Activated CD8-positive, alpha-beta memory T cell treated with anti-CD3 and anti-CD28 coated beads, Interleukin-2, amount 50 U/mL, for 48 hours (primary cell): ENCODE data around the gene DNAH9.

Experiments used
- DNase-seq: peaks from one replicate; pipeline ENCODE4 v3.0.0-alpha.2; 2020

The DNAH9 gene

DNA sequence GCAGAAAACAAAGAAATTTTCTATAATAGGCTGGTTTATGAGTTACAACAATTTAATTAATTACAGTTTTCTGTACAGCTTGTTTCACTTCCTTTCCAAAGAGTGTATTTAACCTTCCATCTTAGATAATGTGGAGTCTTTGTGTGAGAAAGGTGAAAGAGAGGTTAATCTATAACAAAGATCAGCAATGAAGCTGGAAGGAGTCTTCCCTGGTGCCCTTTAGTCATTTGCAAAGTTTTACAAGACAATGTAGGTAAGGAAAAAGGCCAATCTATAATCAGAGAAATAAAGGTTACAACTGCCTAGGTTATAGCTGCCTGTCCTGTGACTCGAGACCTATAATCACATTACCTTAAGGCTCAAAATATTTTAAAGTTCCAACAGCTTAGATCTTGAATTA, 257.0 kb downstream of the DNAH9 start:
- no peak for DNase-seq

GRCh38 chr17:11857006-11857405, 258.7 kb downstream of the DNAH9 start:
- DNase-seq, result no peak

- DNase-seq, result no peak
Measured at GRCh38 chr17:11869680-11870394, 271.6 kb downstream of the DNAH9 start.

- DNase-seq, result no peak
Measured at GRCh38 chr17:11871773-11872172, 273.5 kb downstream of the DNAH9 start.

- no peak for DNase-seq
Measured at GRCh38 chr17:11874756-11875155, 276.5 kb downstream of the DNAH9 start.

DNA sequence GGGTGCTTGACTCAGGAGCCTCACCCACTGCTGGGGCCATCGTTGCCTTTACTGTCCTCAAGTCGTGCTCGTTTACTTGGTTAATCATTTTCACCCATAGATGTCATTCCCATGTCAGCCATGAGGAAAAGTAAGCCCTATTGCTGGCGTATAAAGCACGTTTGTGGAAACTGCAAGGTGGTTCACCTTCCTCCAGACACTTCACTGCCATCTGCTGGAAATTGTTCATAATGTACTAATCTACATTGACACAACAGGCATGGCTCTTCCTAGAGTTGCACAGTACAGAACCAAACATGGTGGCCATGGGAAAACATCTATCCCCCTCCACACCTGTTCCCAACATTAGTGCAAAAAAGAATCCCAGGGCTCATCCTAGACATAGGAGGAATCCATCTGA, 282.4 kb downstream of the DNAH9 start:
- no peak for DNase-seq

DNA sequence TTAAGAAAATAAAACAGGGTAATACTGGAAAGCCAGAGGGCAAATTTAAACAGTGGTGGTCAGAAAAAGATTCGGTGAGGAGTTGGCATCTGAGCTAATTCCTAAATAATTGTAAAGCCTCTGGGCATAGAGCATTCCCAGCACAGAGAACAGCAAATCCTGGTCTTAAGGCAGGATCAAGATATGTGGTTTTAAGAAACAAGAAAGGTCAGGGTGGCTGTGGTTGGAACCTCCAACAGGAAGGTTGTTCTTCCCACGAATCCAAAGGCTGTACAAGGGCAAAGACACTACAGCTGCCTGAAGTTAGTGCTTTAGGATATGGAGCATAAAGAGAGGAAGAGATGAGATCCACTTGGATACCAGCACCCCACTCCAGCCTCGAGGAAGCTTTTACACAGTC, 284.4 kb downstream of the DNAH9 start:
- no peak for DNase-seq

DNA sequence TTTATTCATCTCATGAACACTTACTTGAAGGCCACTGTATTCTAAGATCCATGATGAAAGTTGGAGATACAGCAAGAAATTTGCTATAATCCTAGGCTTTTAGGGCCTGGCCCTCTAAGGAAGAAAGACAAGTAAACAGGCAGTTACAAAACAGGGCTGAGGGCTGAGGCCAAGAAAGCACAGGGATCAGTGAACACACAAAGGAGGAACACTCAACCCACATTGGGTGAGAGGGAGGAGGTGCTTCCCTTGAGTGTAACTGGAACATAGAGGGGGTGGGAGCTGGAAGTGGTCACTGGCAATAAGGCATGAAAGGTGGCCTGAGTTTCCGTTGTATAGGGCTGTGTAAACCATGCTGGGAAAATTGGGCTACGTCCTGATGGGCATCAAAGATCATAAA, 286.8 kb downstream of the DNAH9 start:
- no peak for DNase-seq

- no peak for DNase-seq
Measured at GRCh38 chr17:11889266-11889665, 291.0 kb downstream of the DNAH9 start.

GRCh38 chr17:11893862-11894261, 295.6 kb downstream of the DNAH9 start:
- no peak for DNase-seq

DNA sequence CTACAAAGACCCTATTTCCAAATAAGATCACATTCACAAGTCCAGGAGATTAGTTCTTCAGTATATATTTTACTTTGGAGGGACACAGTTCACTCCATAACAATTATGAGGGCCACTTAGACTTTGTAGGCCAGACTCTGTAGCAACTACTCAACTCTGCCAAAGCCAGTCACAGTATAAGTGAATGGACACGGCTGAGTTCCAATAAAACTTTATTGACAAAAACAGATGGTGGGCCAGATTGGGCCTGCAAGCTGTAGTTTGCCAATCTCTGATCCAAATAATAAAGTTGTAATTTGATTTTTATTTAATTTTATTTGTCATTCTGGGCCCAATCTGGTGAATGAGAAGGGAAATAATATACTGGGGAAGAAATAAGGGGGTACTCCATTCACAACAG, 297.9 kb downstream of the DNAH9 start:
- DNase-seq, result no peak

- DNase-seq, result no peak
Measured at GRCh38 chr17:11898526-11899235, 300.4 kb downstream of the DNAH9 start.

DNA sequence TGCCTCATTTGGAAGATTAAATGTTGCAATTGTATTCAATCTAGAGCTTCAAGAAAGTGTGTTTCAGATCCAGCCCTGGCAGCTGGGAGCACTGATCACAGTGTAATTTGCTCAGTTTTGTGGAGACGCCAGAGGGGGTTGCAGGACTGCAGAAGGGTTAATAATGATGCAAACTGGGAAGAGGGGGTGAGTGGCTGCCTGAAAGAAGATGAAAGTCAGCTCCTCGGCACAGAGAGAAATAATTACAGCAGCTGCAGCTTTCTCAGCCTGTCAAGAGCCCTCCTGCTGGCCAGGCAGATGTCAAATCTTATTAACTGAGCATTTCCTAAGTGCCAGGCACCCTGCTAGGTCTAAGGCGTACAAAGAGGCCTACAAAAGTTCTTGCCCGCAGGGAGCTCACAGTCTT, 301.3 kb downstream of the DNAH9 start:
- DNase-seq, result no peak

DNA sequence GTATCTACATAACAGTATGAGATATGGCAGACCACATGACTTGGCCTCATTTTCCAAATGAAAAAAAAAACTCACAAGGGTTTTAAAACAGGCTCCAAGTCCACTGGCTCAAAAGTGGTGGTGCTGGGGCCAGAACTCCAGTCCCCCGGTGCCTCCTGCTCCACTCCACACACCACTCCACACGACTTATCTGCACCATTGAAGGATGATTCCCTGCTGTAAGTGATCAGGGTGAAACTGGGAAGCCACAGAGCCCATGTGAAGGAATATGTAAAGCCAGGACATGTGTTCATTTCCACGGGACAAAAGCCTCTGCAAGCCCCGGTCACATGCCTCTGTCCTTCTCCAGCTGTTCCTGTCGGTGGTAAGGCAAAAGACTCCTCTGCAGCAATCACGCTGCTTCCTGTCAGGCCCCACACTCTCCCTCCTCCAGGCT, 301.8 kb downstream of the DNAH9 start:
- DNase-seq, result no peak

- no peak for DNase-seq
Measured at GRCh38 chr17:11900655-11901054, 302.4 kb downstream of the DNAH9 start.

DNA sequence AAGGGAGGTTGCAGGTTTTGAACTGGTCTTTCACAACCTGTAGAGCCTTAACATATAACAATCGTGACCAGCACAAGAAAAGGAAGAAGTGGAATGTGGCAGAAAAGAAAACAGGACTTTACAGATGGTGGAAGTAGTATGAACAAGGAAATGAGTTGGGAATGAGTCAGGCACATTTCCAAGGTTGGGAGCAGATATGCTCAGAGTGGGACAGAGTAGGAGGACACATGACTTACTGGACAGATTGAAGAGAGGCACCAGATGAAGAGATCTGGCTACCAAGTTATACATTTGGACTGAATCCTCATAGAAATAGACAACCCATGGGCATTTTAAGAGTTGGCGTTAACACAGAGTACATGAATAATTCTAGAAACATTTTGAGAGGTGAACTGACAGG, 303.7 kb downstream of the DNAH9 start:
- no peak for DNase-seq

- DNase-seq, result no peak
Measured at GRCh38 chr17:11908711-11909146, 310.5 kb downstream of the DNAH9 start.

DNA sequence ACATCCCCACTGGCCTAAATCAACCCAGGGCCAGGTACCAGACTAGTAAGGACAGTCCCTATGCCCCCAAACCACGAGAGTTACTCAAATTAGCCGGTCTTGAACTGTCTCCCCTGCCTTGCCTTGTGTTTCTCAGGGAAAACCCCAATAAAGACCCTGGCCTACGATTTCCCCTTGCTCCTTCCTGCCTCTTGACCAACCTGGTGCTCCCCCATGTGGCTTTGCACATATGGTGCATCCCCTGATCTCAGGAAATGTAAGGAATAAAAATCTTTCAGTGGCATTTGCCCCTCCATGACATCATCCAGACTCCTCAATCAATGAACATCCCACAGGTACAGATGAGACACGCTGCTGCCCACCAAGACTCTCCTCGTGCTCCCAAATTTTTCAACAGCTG, 311.1 kb downstream of the DNAH9 start:
- no peak for DNase-seq

- DNase-seq, result no peak
Measured at GRCh38 chr17:11916091-11916490, 317.8 kb downstream of the DNAH9 start.

DNA sequence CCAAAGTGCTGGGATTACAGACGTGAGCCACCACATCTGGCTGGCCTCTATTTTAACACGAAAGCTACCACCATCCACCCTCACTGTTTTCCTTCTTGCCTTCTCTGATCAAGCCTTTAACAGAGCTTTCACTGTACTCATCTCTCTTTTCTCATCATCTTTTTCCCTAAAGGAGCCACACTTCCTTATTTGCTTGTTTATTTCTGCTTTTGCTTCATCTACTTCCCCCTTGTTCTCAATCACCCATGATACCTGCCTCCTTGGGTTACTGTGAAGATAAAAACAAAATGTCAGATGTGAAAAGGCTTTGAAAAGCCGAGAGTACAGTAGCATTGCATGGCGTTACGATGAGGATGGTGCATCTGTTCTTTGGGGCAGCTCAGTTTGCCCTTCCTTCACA, 319.1 kb downstream of the DNAH9 start:
- DNase-seq, result no peak

GRCh38 chr17:11921296-11921695, 323.0 kb downstream of the DNAH9 start:
- no peak for DNase-seq

DNA sequence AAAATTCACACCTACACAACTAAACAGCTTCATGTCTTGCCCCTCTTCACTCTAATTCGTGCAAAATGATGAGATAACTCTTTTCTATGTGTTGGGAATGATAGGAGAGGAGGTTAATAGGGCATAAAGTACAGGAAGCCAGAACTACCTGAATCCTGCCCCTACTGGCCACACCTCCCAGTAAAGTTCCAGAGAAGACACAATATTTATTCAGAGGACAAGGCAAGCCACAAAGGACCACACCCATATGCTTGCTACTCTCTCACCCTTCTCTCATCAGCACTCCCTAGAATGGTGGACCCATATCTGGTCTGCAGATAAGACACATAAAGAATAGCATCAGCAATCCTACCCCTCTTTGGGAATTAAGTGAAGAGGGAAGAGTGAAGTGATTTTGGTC, 324.4 kb downstream of the DNAH9 start:
- no peak for DNase-seq

DNA sequence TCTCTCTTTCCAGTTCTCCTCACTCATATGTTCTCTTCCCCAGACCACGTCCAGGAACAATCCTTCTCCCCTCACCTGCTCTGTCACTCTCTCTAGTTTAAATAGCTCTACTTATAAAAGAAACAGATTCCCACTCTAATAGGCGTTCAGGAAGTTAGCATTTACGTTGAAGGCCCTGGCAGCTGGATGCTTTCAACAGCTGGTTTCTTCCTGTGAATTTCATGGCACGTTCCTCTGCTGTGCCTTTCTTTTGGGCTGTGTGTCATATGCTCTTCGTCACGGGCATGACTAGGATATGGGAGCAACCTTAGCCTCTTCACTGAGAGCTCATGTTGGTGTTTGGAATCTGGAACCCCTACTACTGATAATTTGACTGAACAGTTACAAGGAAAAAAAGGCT, 325.8 kb downstream of the DNAH9 start:
- DNase-seq, result no peak

GRCh38 chr17:11925262-11926021, 327.2 kb downstream of the DNAH9 start:
- DNase-seq, result no peak
